ENCODE measurements around the gene C5orf22.
"Not testable (repeated sequence)": the region's sequence is repeated elsewhere in the genome, so short reads cannot be mapped to it uniquely, and the experiment has no call there.

The C5orf22 gene

DNA sequence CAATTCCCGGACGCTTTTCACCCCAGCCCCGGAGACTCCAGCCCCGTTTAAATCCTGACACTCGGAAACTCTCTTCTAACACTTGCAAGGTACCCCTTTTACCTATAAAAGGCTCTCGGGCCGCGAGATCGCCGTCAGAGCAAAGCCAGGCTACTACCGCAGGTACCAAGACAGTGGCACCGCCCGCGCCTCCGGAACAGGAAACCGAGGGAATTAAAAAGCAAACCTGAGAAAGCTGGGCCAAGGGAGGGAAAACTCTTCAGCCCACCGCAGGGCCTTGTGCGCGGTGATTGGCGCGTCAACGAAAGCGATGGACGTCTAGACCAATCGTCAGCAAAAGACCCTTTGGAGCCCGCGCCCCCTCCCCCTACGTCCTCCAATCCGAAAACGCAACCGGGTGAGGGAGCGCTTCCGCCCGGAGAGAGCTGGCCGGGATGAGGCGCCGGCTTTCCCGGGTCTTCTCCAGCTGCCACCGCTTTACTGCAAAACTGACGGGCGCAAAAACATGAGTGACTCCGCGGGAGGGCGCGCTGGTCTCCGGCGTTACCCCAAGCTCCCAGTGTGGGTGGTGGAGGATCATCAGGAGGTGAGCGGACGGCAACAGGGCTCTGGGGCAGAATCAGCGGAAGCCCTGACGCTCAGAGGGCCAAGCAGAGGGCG, at the start of gene C5orf22, which contains the start of gene DROSHA:
C5orf22 (plus strand) TSS at position 414 of the 660 bp plus-strand sequence; CDS start at position 506, 92 bp downstream.
DROSHA (minus strand) TSS at position 206 of the 660 bp plus-strand sequence. CDS start 3,034 bp downstream, outside the sequence.
- peak; percentile 98 for DNase-seq

DNA sequence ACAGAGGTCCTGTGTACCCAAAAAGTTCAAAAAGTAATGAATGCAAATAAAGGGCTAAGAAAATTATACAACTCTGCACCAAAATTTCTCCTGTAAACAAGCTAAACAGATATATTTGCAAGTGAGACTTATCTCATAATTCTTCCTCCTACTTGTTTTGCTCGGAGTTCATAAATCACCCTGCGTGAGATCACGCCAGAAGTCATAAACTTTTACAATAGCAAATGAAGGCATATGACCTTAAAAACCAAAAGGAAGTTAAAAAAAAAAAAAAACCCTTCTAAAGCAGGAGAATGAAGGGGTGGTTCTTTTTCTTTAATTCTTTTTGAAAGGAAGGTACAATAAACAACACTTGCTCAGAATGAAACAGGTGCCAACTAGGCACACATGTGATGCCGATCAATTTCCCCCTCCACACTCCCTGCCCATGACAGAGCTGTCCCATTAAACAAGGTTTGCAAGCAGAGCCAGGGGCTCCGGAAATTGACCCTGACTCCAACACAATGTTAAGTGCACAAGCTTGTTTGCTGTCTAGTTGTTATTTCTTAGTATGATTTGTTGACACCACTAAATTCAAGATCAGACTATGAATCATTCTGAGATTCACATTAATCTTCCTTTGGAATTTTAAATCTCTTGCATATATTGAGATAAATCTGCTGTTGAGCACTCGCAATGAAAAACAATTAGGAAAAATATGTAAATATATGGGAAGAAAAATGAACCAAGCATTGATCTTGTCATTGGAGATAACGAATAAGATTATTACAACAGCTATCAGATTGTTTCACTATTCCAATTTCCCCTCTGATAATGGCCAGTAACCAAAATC, 46.5 kb upstream of the C5orf22 start:
- no peak for DNase-seq

DNA sequence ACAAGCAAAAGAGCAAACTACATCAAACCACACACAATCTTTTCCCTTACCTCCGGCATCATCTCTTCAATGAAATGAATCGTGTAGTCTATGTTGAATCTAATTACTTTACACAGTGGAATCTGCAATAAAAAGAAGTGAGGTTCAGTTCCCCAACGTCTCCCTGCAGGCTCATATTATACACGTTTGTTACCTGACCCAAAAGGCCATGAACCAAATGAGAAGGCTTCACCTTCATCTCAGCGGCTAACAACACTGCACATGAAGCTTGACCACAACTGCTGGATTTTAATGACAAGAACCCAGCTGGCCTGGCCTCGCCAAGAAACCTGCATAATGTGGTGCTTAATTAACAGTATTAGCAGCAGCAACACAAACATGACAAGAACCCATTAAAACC, 45.7 kb upstream of the C5orf22 start:
- no peak for DNase-seq

DNA sequence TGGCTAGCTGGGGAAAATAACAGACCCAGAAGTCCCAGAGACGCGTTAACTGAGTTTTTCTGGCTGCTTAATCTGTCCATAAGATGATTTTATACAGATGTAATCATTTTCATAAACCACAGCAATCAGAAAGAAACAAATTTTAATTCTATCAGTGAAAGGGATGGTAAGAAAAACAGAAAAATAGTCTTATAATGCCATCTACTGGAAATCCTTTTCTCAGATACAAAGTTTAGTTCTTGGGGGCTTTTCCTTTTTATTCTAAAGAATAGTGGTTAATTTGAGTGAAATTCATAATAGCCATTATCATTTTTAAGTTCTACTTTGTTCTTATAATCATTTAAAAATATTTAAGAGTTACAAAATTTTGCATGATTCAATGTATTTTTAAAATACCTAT, 44.6 kb upstream of the C5orf22 start:
- no peak for DNase-seq

DNA sequence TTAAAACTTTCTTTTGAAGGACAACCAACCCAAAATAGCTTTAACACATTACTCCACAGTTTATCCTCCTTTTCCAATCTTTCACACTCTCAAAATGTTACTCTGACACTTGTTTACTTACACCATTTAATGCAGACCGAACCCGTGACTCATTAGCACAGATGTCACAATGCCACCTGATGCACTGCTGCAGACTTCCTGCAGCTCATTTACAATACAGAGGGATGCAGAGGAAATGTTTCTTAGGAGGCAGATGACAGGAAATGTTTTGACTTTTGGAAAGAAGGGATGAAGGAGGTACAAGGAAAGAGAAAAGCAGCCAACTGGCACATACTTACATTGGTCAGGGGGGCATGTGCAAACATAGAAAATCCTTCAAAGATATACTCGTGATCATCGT, 39.2 kb upstream of the C5orf22 start:
- DNase-seq: no peak

- DNase-seq: no peak
Observed at GRCh38 chr5:31495336-31495735, 36.8 kb upstream of the C5orf22 start.

- no peak for DNase-seq
Observed at GRCh38 chr5:31496301-31496700, 35.8 kb upstream of the C5orf22 start.

DNA sequence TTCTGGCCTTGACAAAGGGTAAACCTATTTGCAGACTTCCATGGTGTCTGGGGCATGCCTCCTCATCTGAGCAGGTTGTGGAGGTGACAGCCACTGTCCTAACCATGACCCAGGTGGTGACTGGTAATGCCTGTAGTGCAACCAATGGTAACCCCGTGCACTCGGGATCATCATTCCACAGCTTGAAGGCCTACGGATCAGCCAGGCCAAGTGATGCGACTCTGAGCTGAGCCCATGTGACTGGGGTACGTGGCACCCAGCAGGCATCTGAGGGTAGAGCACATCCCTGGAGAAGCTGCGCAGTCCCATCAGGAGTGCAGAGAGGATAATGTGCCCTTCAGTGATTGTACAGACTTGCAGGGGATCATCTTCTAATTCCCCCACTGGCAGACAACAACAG, 35.2 kb upstream of the C5orf22 start:
- no peak for DNase-seq

DNA sequence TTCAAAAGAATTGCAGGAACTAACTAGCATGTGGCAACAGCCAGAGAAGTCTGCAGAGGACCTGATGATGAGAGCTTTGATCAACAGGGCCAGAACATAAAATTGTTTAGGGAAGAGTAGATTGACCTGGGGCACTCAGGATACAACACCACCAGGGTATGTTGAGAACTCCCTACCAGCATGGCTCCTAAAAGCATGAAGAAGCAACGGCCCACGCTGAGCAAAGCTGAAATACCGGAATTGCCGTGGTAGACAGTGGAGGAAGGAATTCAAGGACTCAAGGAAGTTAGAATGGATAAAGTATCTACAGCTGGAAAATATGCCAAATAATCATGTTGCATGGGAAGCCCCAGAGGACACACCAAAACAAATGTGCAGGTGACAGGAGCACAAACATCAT, 31.8 kb upstream of the C5orf22 start:
- DNase-seq: no peak

DNA sequence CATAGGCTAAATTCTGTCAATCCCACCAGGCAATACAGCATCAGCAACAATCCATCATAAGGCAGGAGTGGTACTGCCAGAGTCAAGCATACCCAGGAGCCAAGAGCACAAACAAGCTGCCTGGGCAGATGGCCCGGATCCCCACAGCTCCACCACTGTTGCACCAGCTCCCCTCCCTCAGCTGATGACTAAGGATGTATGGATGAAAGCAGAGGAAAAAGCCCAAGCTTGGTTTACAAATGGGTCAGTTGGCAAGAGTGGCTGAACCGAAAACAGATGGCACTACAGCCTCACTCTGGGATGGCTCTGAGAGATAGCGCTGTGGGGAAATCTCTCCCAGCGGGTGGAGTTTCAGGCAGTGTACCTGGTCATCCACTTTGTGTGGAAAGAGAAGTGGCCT, 29.6 kb upstream of the C5orf22 start:
- DNase-seq: no peak

- no peak for DNase-seq
Observed at GRCh38 chr5:31504529-31504928, 27.6 kb upstream of the C5orf22 start.

DNA sequence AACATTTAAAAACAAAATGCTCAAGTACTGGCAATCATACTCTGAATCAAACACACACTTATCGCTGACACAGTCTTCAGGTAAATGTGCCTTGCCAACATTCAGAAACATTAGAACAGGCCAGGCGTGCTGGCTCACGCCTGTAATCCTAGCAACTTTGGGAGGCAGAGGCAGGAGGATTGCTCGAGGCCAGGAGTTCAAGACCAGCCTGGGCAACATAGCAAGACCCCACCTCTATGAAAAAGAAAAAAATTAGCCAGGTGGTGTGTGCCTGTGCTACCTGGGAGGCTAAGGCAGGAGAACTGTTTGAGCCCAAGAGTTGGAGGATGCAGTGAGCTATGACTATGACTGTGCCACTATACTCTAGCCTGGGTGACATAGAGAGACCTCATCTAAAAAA, 20.8 kb upstream of the C5orf22 start:
- DNase-seq: no peak

GRCh38 chr5:31516802-31517201, 15.3 kb upstream of the C5orf22 start:
- no peak for DNase-seq

DNA sequence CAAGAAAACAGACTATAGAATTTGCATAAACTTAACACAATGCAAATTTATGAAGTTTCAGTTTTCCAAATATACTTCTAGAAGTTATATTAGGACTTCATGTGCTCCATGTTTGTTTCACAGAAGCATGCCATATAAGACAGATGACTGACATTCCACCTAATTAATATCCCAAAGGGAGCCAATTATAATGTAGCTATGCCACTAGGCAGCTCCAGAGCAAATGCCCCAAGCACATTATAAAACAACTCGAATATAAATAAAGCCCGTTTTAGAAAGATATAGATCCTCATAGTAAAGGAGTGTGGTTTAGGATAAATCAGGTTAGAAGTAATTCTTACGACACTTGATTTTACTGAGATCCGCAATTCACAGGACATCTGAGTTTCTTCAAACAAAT, 9.1 kb upstream of the C5orf22 start:
- DNase-seq: no peak

- no peak for DNase-seq
Observed at GRCh38 chr5:31530541-31531265, 1.4 kb upstream of the C5orf22 start.

DNA sequence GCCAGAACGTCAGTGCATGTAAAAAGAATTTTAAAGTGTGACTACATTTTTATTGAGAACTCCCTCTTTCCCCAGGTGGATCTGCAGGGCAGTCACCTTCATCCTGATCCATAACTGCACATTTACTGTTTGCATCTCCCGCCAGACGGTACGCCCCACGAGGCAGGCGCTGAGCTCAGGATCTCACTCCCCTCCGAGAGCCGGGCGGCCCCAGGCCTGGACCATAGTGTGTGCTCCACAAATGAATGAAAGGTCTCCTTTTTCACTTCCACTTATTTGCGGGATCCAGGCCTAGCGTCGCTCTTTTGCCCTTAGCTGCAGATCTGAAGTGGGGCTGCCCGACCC, 586 bp upstream of the C5orf22 start:
- no peak for DNase-seq

- DNase-seq: no peak
Observed at GRCh38 chr5:31534527-31535046, 2.5 kb downstream of the C5orf22 start.

DNA sequence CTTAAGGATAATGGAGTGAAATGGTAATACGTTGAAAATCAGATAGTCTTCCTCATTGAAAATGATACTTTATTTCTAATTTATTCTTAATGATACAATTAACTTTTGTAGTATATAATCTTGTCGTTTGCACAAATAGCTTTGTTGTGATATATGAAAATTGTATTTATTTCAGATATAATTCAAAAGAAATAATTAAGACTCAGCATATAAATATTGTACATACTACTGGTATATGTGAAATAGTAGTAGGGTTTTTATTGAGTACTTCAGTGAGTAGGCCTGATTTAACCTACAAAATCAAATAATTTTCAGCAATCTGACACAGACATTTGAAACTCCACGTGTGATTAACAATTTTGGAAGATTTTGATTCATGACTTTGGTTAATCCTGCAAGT, 4.8 kb downstream of the C5orf22 start:
- DNase-seq: no peak

- no peak for DNase-seq
Observed at GRCh38 chr5:31537349-31537748, 5.2 kb downstream of the C5orf22 start.

DNA sequence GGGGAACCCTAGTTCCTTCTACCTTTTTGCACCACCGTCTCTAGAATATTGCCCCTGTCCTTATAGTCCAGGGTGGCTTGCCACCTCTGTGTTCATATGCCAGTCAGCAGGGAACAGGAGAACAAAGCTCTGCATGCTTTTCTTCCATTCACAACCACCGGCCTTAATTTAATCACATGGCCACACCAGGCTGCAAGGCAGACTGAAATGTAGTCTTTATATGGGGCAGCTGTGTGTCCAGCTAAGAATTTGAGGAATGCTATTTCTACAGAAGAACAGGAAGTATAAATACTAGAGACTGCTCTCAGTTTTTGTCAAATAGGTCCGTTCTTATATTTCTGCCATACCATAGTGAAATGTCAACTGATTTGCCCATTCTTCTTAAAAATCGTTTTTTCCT, 5.8 kb downstream of the C5orf22 start:
- DNase-seq: no peak

GRCh38 chr5:31549114-31549513, 17.0 kb downstream of the C5orf22 start:
- not testable (repeated sequence) for DNase-seq

GRCh38 chr5:31551878-31552277, 19.8 kb downstream of the C5orf22 start:
- DNase-seq: no peak

DNA sequence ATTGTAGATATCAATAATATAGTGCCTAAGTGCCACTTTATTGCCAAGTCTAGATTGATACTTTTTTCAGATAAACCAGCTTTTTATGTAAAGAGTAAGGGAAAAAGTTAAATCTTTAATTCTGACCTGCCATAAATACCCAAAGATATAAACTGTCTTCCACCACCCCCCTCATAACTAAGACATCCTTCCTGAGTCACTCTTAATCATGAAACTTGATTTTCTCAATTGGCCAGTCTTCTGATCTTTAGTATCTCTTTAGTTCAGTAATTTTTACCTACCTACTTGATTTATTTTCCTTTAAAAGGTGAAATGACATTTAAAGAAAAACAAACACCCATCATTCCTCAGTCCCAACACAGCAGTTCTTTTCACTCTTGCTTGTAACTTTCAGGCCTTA, 21.8 kb downstream of the C5orf22 start:
- no peak for DNase-seq

DNA sequence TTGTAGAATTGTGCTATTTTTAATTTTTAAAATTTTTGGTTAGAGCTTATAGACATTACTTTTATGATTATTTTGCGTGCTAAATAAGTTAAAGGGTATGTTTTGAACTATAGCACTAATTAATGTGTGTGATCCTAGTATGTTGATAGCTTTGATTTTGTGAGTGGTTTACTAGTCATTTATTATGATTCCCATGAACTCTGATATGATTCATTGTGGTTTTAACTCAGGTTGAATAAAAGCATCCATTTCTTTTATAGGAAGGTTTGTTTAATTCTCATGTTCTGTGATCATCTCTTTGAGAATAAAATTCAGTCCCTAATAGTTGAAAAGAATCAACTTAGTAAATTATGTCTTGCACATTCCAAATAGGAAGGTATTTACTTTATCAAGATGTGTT, 22.5 kb downstream of the C5orf22 start:
- DNase-seq: no peak
